HepG2 (cell line): ENCODE measurements around the gene KIAA1755. TPM values are rescaled to one million over a fixed set of nuclear protein-coding genes. Genes with fewer than 3 reads are reported as not detected.

Experiments
- BHLHE40 ChIP-seq: IDR thresholded peaks from 2 replicates; pipeline ENCODE4 v1.6.1; 2011; ENCODE audit warnings: low read length, improper control_type of control experiment
- CCDC6 ChIP-seq: sonication (generic); formaldehyde crosslinking; IDR thresholded peaks from 2 replicates; pipeline ENCODE4 v1.8.1; 2022; ENCODE audit warnings: mild to moderate bottlenecking, missing genetic modification reagents, moderate library complexity
- DMTF1 ChIP-seq: sonication (generic); formaldehyde crosslinking; IDR thresholded peaks from 2 replicates; pipeline ENCODE4 v1.4.0; 2020; ENCODE audit warnings: mild to moderate bottlenecking, missing genetic modification reagents
- ERF ChIP-seq: IDR thresholded peaks from 2 replicates; pipeline ENCODE4 v1.6.1; 2018; ENCODE audit warnings: missing biosample characterization, missing genetic modification reagents
- GATA4 ChIP-seq: sonication (generic); IDR thresholded peaks from 2 replicates; pipeline ENCODE4 v1.6.1; 2016; ENCODE audit warnings: antibody characterized with exemption, low read depth, borderline replicate concordance
- HOXD1 ChIP-seq: sonication (generic); formaldehyde crosslinking; IDR thresholded peaks from 2 replicates; pipeline ENCODE4 v1.5.0; 2020; ENCODE audit warnings: missing genetic modification reagents
- IKZF1 ChIP-seq: fragments of 450-650 bp; IDR thresholded peaks from 2 replicates; pipeline ENCODE4 v1.7.1; 2016
- IRX3 ChIP-seq: sonication (generic); formaldehyde crosslinking; IDR thresholded peaks from 2 replicates; pipeline ENCODE4 v1.8.1; 2023; ENCODE audit warnings: mild to moderate bottlenecking, low read depth, missing genetic modification reagents, borderline replicate concordance
- JUNB ChIP-seq: sonication (generic); formaldehyde crosslinking; IDR thresholded peaks from 2 replicates; pipeline ENCODE4 v1.8.0; 2022; ENCODE audit warnings: missing genetic modification reagents, mild to moderate bottlenecking, borderline replicate concordance
- KLF6 ChIP-seq: IDR thresholded peaks from 2 replicates; pipeline ENCODE4 v1.8.0; 2016; ENCODE audit warnings: missing biosample characterization, missing genetic modification reagents
- LBX2 ChIP-seq: sonication (generic); formaldehyde crosslinking; IDR thresholded peaks from 2 replicates; pipeline ENCODE4 v1.5.0; 2020; ENCODE audit warnings: missing genetic modification reagents, mild to moderate bottlenecking, borderline replicate concordance
- MTERF4 ChIP-seq: sonication (generic); formaldehyde crosslinking; IDR thresholded peaks from 2 replicates; pipeline ENCODE4 v1.8.0; 2023; ENCODE audit warnings: mild to moderate bottlenecking, missing genetic modification reagents
- MYC ChIP-seq: sonication (generic); formaldehyde crosslinking; IDR thresholded peaks from 2 replicates; pipeline ENCODE4 v1.9.0; 2021; ENCODE audit warnings: missing genetic modification reagents, borderline replicate concordance
- NCOR1 ChIP-seq: fragments of 200-600 bp; sonication (generic); IDR thresholded peaks from 2 replicates; pipeline ENCODE4 v1.7.0; 2017; ENCODE audit warnings: antibody characterized with exemption, low read length, borderline replicate concordance
- NFE2L1 ChIP-seq: sonication (generic); formaldehyde crosslinking; IDR thresholded peaks from 2 replicates; pipeline ENCODE4 v1.4.0; 2020; ENCODE audit warnings: missing genetic modification reagents, mild to moderate bottlenecking, borderline replicate concordance
- POLR2AphosphoS5 ChIP-seq: IDR thresholded peaks from 2 replicates; pipeline ENCODE4 v1.6.1; 2012; ENCODE audit warnings: low read depth, low read length
- SALL2 ChIP-seq: sonication (generic); formaldehyde crosslinking; IDR thresholded peaks from 2 replicates; pipeline ENCODE4 v1.8.1; 2023; ENCODE audit warnings: mild to moderate bottlenecking, missing genetic modification reagents, inconsistent platforms
- SIX4 ChIP-seq: sonication (generic); formaldehyde crosslinking; IDR thresholded peaks from 2 replicates; pipeline ENCODE4 v1.4.0; 2020; ENCODE audit warnings: missing genetic modification reagents
- SRY ChIP-seq: sonication (generic); formaldehyde crosslinking; IDR thresholded peaks from 2 replicates; pipeline ENCODE4 v1.8.0; 2022; ENCODE audit warnings: mild to moderate bottlenecking, missing genetic modification reagents
- TOE1 ChIP-seq: sonication (generic); formaldehyde crosslinking; IDR thresholded peaks from 2 replicates; pipeline ENCODE4 v1.4.0; 2020; ENCODE audit warnings: mild to moderate bottlenecking, missing genetic modification reagents
- ZNF337 ChIP-seq: sonication (generic); formaldehyde crosslinking; IDR thresholded peaks from 2 replicates; pipeline ENCODE4 v1.5.1; 2020; ENCODE audit warnings: missing genetic modification reagents, low read depth, mild to moderate bottlenecking, borderline replicate concordance
- ZNF546 ChIP-seq: sonication (generic); formaldehyde crosslinking; conservative IDR thresholded peaks from 2 replicates; pipeline ENCODE4 v1.8.1; 2023; ENCODE audit warnings: mild to moderate bottlenecking, missing genetic modification reagents
- ZNF652 ChIP-seq: IDR thresholded peaks from 2 replicates; pipeline ENCODE4 v1.6.1; 2016; ENCODE audit warnings: low read depth, borderline replicate concordance
- polyA plus RNA-seq, 8 experiments: library from polyadenylated mRNA; depleted of rRNA in 3 of 8; stranded (reverse) in 7 of 8; unstranded in 1 of 8; fragments of >200 nt; fragmentation: Illumina TruSeq in 4 of 8; extraction: Trizol in 4 of 8; gene quantifications; 2 replicates each; pipeline versions ENCODE4 v1.2.1 to v1.2.3, GENCODE V29; 2011 to 2016; ENCODE audit warnings: low read depth in 4 of 8, missing spikeins in 1 of 8, mixed read lengths in 1 of 8; ENCODE audit not compliant: insufficient read depth in 1 of 8
- total RNA-seq, 5 experiments: library from RNA; depleted of rRNA; stranded (reverse); fragments of >200 nt; fragmentation: Illumina TruSeq; extraction: Trizol; gene quantifications; 2 replicates each; pipeline ENCODE4 v1.2.3, GENCODE V29; 2016; ENCODE audit warnings: low read depth in 1 of 5
- TF ChIP-seq, protein P1 (sequence below): sonication (generic); formaldehyde crosslinking; IDR thresholded peaks from 2 replicates; pipeline ENCODE4 v1.5.1; 2020; ENCODE audit warnings: missing genetic modification reagents, mild to moderate bottlenecking, borderline replicate concordance

KIAA1755 gene
- total and polyA plus RNA-seq, 2 of the 13 experiments (the other 11 are each of a cell fraction or from before 2014, with no cell fraction given): 0.04 TPM; not detected in 1

DNA sequence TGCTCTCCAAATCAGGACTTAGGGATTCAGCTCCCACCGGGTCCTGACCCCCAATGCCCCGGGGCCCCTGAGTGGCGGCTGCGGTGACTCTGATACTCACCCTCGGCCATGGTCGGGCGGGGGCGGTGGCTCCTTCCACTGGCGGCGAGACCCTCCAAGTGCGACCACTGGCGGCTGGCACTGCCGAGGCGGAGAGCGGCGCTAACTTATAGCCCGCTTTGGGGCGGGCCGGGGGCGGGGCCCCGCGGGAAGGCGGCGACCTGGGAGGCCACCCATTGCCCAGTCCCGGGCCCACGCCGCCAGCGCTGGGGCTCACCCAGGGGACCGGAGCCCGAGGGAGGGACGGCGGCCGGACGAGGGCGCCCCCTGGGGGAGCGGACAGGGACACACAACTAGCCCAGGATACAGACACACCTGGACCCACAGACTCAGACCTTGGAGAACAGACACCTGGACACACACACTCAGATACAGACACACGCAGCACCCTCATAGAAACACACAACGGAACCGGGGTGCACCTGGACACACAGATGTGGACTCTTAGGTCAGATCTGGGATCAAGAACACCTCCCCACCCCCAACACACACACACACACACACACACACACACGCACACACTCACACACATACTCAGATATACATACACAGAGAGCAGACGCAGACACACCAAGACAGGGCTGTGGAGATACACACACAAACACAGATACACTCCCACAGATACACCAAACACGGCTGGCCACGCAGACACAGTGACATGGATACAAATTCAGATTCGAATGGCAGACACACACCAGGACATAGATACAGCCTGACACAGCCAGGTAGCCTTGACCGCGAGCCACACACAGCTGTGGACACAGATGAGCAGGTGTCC is 95.2 kb downstream of the KIAA1755 start, which contains the start of gene TGM2 (continued):
- TF ChIP-seq SIX4 (CRISPR knock-in tag): peak; percentile 30; the same call in 1 of the 2 replicates
- TF ChIP-seq KLF6 (CRISPR knock-in tag): peak; percentile 74; the same call in 1 of the 2 replicates
- peak; percentile 95; the same call in 1 of the 2 replicates for TF ChIP-seq IKZF1
- no peak for TF ChIP-seq SALL2
- TF ChIP-seq CCDC6 (CRISPR knock-in tag): 0 out of 2 replicates have a peak, but pooled peaks have one; percentile 37
- peak; percentile 13; the same call in 1 of the 2 replicates for TF ChIP-seq JUNB (CRISPR knock-in tag)
- peak; percentile 77; the same call in 1 of the 2 replicates for TF ChIP-seq TOE1 (CRISPR knock-in tag)
- no peak for TF ChIP-seq NFE2L1 (CRISPR knock-in tag)
- TF ChIP-seq ERF (CRISPR knock-in tag): peak; percentile 94
- TF ChIP-seq NCOR1: no peak; the same call in 1 of the 2 replicates
- 0 out of 2 replicates have a peak, but pooled peaks have one; percentile 46 for TF ChIP-seq MTERF4 (CRISPR knock-in tag)
- TF ChIP-seq GATA4: peak; percentile 78; the same call in 1 of the 2 replicates
- 0 out of 2 replicates have a peak, but pooled peaks have one; percentile 42 for TF ChIP-seq HOXD1
- TF ChIP-seq BHLHE40: no peak
- TF ChIP-seq POLR2AphosphoS5: no peak; the same call in 1 of the 2 replicates
- TF ChIP-seq ZNF337 (CRISPR knock-in tag): 0 out of 2 replicates have a peak, but pooled peaks have one; percentile 56
- 0 out of 2 replicates have a peak, but pooled peaks have one; percentile 48 for TF ChIP-seq DMTF1 (CRISPR knock-in tag)
- TF ChIP-seq LBX2 (CRISPR knock-in tag): 0 out of 2 replicates have a peak, but pooled peaks have one; percentile 44
- TF ChIP-seq SRY (CRISPR knock-in tag): 0 out of 2 replicates have a peak, but pooled peaks have one; percentile 35
- TF ChIP-seq IRX3: 0 out of 2 replicates have a peak, but pooled peaks have one; percentile 22
- TF ChIP-seq ZNF546 (CRISPR knock-in tag): peak; percentile 73; the same call in 1 of the 2 replicates
- TF ChIP-seq ZNF652 (CRISPR knock-in tag): no peak
- TF ChIP-seq, protein P1, sequence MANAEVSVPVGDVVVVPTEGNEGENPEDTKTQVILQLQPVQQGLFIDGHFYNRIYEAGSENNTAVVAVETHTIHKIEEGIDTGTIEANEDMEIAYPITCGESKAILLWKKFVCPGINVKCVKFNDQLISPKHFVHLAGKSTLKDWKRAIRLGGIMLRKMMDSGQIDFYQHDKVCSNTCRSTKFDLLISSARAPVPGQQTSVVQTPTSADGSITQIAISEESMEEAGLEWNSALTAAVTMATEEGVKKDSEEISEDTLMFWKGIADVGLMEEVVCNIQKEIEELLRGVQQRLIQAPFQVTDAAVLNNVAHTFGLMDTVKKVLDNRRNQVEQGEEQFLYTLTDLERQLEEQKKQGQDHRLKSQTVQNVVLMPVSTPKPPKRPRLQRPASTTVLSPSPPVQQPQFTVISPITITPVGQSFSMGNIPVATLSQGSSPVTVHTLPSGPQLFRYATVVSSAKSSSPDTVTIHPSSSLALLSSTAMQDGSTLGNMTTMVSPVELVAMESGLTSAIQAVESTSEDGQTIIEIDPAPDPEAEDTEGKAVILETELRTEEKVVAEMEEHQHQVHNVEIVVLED (CRISPR knock-in tag): peak; percentile 73; the same call in 1 of the 2 replicates
- TF ChIP-seq MYC: peak; percentile 56
